ENCODE measurements around the gene MTREX.
"Not testable (repeated sequence)": the region's sequence is repeated elsewhere in the genome, so short reads cannot be mapped to it uniquely, and the experiment has no call there.

MTREX gene

GRCh38 chr5:55307383-55308253 lies at the start of gene MTREX, which contains the start of gene DHX29:
TSS of gene MTREX (plus strand) at chr5:55307989. CDS start at chr5:55308014, 25 bp downstream.
TSS of gene DHX29 (minus strand) at chr5:55307694. CDS start at chr5:55307573, 121 bp downstream.
- DNase-seq (ENCODE audit: low spot score) = peak; percentile 87

GRCh38 chr5:55258339-55258738 lies 49.5 kb upstream of the MTREX start:
- no peak for DNase-seq (ENCODE audit: low spot score)

GRCh38 chr5:55276771-55277170 lies 31.0 kb upstream of the MTREX start:
- DNase-seq (ENCODE audit: low spot score) = no peak

GRCh38 chr5:55278778-55279177 lies 29.0 kb upstream of the MTREX start:
- DNase-seq (ENCODE audit: low spot score) = no peak

- DNase-seq (ENCODE audit: low spot score) = no peak
These were observed 21.3 kb upstream of the MTREX start for GRCh38 chr5:55286411-55286933.

GRCh38 chr5:55289808-55290207 lies 18.0 kb upstream of the MTREX start:
- no peak for DNase-seq (ENCODE audit: low spot score)

- DNase-seq (ENCODE audit: low spot score) = no peak
These were observed 16.8 kb upstream of the MTREX start for GRCh38 chr5:55290991-55291390.

- DNase-seq (ENCODE audit: low spot score) = no peak
These were observed 12.9 kb upstream of the MTREX start for GRCh38 chr5:55294935-55295334.

- DNase-seq (ENCODE audit: low spot score) = no peak
These were observed 6.9 kb upstream of the MTREX start for GRCh38 chr5:55300890-55301289.

GRCh38 chr5:55303238-55303690 lies 4.5 kb upstream of the MTREX start:
- DNase-seq (ENCODE audit: low spot score) = no peak

GRCh38 chr5:55304584-55304983 lies 3.2 kb upstream of the MTREX start:
- DNase-seq (ENCODE audit: low spot score) = no peak

GRCh38 chr5:55305345-55305744 lies 2.4 kb upstream of the MTREX start:
- no peak for DNase-seq (ENCODE audit: low spot score)

- no peak for DNase-seq (ENCODE audit: low spot score)
These were observed 977 bp upstream of the MTREX start for GRCh38 chr5:55306641-55307382.

GRCh38 chr5:55308254-55308836 lies 556 bp downstream of the MTREX start:
- DNase-seq (ENCODE audit: low spot score) = peak; percentile 42

- no peak for DNase-seq (ENCODE audit: low spot score)
These were observed 6.3 kb downstream of the MTREX start for GRCh38 chr5:55313870-55314617.

- DNase-seq (ENCODE audit: low spot score) = no peak
These were observed 8.5 kb downstream of the MTREX start for GRCh38 chr5:55316289-55316688.

- DNase-seq (ENCODE audit: low spot score) = no peak
These were observed 9.0 kb downstream of the MTREX start for GRCh38 chr5:55316837-55317236.

- DNase-seq (ENCODE audit: low spot score) = not testable (repeated sequence)
These were observed 10.4 kb downstream of the MTREX start for GRCh38 chr5:55318237-55318636.

- DNase-seq (ENCODE audit: low spot score) = no peak
These were observed 11.7 kb downstream of the MTREX start for GRCh38 chr5:55319491-55319890.

GRCh38 chr5:55320571-55320970 lies 12.8 kb downstream of the MTREX start:
- no peak for DNase-seq (ENCODE audit: low spot score)

GRCh38 chr5:55324006-55324405 lies 16.2 kb downstream of the MTREX start:
- DNase-seq (ENCODE audit: low spot score) = no peak
